HG03457 (cell line): ENCODE measurements around the gene LBR.

Experiments used
- ATAC-seq: cut with Tn5 transposase; IDR thresholded peaks from one replicate; pipeline ENCODE4 v1.9.1; 2021; ENCODE audit warnings: moderate number of reproducible peaks; ENCODE audit not compliant: unreplicated experiment

LBR gene

DNA sequence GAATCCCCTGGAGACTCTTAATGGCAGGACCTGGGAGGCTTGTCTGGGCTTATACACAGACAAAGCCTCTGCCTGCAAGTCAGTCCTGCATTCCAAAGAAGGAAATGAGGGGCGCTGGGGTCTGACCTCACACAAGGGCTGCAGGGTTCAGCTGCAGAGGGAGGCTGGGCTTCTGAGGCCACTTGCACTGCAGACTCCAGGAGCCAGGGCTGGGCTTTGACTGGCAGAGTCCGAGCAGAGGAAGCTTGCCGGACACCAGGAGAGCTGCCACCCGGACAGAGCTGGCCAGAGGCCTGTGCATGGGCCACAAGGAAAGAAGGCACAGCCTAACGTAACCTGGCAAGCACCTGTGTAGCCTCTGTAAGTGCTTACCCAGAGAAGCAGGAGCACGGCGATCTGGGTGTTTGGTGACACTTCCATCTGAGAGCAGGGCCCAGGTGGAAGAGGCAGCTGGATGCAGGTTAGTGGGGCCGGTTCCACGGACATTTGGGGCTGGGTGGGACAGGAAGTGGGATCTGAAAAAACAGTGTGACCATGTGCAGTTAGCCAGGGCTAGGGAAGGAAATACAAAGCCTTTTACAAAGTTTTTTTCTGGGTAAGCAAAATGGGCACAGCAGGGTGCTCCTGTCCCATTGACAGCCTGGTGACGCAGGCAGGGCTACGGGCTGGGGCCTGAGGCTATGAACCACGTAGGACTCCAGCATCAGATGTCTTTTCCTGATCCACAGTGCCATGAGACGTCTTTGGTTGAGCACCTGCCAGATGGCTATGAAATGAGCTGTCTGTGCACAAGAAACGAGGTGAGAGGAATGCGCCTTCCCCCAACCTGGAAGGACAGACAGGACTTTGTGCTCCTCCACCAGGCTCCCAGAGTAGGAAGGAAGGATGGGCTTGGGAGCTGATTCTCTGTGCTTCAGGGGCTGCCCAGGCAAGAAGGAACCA is 37.3 kb upstream of the LBR start:
- ATAC-seq: no peak

DNA sequence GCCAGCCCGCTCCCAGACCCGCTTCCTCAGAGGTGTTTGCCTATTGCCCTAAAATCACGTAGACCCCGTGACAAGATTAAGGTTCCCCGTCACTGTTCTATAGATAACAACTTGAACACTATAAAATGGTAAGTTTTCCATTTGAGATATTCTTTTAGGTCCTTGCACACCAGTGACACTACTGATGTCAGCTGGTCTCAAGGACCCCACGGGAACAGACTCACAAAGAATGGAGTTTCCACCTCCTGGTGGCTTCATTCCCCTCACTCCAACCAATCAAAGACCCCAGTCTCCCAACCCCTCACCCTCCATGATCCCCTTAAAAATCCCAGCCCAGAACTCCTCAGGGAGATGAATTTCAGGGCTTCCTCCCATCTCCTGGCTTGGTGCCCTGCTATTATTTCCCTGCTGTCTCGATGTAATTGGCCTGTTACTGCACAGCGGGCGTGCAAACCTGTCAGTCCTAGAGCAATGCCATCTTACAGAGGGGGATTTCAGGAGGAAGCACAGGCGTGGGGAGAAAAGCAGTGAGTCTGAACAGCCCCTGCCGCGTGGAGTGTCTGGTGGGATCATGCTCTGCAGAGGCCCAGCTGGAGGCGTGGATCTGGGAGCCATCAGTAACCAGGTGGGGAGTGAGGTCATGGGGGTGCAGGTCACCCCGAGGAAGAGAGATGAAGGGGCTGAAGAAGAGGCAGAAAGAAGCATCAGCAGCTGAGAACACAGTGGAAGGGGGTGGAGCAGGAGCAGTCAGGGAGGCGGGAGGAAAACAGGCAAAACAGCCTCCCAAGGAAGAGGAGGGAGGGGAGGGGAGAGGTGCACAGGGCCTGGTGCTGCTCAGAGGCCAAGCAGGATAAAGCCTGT is 35.1 kb upstream of the LBR start:
- no peak for ATAC-seq

DNA sequence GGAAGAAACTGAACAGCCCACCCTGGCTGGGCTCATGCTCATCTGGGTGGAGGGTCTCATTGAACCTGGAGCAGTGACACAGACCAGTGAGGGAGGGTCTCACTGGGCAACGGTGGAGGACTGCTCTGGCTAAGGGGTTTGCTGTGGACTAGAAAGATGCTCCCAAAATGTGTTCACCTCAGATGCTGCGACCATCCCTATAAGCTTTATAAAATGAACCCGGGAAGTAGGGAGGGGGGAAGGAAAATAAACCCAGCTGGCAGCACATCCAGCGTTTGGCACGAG is 34.5 kb upstream of the LBR start:
- ATAC-seq: no peak

DNA sequence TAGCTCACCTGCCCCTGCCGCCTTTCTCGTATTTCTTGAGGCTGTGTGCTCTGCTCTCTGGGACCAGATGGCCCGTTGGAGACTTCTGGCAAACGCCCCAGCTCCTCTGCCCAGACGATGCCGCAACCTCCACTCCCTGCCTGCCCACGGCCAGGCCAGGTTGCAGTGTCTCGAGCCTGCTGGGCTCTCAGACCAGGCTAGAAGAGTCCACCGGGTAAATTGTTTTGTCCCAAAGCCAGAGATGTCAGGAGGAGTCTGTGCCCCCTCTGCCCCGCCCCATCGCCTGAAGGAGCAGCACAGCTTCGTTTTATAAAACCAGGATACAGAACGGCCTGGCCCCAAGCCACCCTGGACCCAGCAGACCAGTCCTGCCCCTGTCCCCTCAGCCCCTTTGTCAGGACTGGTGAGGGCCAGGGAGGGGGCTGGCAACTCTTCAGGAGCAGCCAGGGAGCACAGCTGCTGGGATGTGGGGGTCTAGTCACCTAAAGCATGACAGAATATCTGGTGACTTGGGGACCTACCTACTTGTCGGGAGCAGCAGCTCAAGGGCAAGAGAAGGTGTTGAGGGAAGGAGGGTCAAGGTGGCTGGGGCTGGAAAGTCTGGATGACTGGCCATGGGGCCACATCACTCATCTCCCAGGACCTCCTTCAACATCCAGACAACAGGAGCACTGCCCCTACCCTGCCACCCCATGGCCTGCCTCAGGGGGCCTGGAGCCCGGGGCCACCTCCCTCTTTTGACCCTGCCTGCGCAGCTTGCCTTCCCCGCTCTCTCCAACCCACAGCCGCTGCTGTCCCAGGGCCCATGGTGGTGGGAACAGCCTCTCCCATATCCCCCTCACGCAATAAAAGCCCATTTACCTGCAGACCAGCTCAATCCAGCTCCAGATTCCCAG is 33.9 kb upstream of the LBR start:
- no peak for ATAC-seq

DNA sequence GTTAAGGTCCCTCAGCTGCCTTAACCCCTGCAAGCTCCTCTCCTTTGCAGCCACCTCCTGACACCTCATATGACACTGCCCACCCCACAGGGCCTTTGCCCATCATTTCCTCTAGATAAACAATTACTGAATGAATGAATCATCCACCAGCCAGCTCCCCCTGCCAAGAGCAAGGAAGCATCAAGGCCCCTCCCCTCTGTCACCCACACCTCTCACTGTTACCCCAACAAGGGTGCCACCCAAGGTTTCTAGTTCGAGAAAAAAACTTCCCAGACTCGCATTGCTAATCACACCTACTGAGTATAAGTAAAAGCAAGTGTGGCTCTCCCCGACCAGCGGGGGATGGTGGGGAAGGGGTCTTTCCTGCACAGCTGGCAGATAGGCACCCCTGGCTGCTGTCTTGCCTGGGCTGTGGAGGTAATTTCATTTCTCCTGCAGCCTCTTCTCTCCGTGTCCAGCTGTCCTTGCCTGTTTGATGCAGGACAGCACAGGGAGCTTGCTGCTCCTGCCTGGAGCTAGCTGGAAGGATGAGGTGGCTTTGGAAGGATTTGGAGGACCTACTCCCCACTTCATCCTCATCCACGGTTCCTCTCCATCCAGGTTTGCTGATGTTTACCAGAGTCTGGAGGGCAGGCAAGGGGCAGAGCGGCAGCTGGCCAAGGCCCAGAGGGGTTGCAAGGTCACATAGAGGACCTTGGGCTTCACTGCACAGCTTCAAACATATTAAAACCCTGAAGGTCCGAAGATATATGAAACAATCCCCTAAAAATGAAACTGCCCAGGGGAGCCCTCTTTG is 33.1 kb upstream of the LBR start:
- ATAC-seq: no peak

DNA sequence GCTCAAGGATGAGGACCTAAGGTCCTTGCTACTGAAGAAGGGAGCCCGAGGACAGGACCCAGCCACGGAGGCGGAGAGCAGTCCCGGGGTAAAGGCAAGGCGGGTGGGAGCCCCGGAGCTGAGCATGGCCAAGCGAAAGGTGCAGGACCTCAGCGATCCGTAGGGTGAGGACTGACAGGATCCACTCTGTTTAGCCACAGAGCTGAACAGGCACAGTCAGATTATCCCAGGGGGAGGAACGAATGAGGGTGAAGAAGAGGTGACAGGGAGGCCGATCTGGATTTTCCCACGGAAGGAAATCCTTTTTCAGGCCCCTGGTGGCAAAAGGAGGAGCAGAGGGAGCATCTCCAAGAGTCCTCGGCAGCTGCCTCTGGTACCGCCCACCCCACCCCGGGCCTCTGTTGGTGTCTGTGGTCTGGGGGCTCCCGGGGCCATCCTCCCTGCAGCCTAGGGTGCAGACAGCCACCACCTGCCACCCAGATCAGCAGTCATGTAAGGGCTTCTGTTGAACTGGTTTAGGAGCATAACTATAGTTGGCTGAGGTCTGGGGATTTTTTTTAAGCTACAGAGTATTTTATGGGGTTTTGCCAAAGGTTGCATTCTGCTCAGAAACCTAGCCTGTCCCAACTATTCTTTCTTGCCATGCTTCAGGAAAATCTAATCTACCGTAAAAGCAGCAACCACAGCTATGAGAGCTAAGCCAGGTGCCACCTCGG is 32.3 kb upstream of the LBR start:
- ATAC-seq: no peak

DNA sequence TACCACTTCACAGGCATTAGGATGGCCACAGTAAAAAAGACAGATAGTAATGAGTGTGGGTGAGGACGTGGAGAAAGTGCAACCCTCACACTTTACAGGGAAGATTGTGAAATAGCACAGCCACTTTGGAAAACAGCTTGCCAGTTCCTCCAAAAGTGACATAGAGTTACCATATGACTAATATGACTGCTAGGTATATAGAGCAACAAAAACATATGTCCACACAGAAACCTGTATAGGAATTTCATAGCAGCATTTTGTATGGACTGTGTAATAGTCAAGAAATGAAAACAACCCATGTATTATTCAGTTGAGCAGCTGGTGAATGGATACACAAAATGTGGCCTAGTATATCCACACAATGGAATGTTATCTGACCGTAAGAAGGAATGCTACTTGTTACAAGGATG is 30.4 kb upstream of the LBR start:
- no peak for ATAC-seq

DNA sequence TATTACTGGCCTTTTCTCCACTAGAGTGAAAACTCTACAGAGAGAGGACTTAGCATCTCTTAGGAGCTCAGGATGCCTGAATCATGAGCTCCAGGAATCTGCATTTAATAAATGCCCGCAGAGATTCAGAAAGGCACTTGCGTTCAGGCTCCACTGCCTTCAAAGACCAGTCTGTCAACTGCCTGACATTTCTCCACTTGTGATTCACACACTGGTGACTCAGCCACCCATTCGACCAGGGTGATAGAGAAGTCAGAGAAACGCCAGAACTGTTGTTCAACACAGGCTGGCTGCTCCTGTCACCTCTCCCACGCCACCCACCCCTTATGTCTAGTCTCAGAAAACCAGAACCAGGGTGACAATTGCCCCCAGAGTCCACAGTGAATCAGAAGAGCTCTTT is 26.9 kb upstream of the LBR start:
- no peak for ATAC-seq

DNA sequence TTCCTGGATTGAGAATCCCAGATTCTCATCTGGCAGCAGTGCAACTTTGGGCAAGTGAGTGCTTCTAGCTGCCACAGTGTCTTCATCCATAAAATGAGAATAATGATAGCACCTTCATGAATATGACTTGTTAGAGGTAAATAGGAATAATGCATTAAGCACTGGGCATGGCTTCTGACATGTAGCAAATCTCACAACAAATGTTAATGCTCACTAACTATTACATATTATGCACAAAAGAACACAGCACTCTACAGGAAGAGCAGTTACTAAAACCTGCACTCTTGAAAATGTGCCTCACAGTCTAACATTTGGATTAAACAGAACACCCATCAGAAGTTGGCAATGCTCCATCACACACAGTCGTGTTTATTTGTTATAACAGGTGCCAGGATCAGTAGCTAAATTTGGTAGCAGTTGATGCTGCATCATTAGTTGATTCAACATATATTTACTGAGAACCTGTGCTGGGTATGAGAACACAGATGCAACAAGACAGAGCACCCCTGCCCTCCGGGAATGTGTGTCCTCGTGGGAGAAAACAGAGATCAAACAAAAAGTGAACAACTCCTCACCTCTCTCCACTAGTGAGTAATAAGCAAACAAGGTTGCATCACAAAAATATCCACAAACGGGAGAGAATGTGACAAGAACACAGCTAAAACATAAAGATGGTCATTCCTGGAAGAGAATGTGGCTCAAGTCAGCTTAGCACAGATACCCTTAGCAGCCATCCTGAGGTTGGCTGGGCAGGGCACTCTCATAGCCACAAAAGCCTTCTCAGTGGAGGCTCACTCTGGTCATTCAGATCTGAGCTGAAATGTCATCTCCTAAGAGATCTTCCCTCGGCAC is 26.2 kb upstream of the LBR start:
- no peak for ATAC-seq

DNA sequence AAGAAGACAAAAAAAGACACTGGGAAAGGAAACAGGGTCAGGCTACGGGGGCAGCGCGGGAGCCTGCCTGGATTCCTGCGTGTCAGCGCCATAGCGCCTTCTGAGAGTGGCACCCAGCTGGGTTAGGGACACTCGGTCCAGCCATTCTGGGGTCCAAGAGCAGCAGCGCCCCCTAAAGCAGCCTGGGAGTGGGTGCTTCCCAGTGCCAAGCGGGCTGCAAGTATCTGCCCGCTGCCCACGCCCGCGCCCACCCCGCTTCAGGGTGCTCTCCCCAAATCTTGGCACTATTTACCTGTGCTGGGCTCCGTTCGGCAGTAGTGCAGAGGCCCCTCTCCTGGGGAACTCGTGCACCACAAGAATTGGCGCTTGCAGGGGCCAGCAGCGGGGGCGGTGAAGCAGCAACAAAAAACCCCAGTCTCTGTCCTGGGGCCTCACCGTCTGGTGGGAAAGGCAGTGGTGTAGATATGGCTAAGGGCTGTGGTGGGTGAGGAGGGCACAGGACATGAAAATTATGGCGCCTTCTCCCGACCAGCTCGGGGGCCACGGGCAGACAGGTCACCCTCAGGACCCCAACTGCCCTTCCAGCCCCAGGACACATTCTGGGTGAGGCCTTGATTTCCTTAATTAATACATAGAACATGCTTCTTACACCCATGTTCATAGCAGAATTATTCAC is 24.1 kb upstream of the LBR start:
- no peak for ATAC-seq

DNA sequence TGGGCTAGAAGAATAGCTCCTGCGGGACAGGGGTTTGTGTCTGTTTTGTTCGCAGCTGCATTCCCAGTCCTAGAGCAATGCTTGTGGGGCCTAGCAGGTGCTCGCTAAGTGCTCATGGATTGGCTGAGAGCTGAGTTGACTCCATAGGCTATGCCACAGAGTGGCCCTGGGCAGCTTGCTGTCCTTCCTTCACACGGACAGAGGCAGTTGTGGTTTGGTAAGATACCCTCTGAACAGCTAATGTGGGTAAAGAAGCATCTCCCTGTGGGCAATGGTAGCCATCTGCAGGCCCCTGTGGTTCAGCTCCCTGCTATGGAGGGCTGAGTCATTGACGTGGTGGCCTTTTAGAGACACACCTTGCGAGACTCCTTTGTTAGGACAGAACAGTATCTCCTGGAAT is 23.5 kb upstream of the LBR start:
- ATAC-seq: no peak

DNA sequence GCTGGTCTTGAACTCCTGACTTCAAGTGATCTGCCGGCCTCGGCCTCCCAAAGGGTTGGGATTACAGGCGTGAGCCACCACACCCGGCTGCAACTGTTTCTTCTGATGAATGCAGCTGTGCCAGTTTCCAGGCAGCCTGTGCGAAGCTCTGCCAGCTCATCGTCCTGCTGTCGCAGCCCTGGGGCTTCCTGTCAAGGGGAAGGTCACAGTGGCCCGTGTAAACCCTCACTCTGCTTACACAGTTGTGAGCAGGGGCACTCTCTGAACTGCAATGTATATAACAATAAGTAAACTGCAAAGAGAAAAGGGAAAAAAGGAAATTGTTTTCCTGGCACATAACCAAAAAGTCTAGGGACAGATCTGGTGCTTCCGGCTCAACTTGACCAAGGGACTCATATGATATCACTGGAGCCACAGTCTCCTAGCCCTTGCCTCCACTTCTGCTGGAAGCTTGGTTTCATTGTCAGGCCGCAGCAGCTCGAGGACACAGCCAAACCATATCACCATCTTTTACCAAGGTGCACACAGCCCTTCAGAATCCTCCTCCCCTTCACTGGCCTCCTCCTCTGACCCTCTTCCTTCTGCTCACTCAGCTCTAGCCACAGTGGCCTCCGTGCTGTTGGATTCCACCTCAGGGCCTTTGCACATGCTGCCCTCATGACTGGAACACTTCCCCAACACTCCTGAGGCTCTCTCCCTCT is 22.8 kb upstream of the LBR start:
- ATAC-seq: no peak

DNA sequence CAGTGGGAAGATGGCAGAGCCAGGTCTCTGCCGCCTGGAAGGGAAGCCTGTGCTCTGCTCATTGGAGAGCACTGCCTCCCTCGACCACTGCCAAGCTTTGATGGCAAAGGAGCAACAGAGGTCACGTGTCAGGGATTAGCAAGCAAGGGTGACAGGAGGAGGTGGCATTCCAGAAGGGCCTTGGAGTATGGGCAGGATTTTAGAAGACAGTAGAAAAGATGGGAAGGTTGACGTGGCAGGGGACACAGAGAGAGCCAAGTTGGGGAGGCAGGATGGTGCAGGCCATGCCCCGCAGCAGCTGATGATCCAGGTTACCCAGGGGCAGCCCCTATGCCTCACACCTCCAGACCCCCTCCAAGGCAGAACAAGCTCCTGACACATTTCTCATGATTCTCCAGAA is 21.9 kb upstream of the LBR start:
- no peak for ATAC-seq

DNA sequence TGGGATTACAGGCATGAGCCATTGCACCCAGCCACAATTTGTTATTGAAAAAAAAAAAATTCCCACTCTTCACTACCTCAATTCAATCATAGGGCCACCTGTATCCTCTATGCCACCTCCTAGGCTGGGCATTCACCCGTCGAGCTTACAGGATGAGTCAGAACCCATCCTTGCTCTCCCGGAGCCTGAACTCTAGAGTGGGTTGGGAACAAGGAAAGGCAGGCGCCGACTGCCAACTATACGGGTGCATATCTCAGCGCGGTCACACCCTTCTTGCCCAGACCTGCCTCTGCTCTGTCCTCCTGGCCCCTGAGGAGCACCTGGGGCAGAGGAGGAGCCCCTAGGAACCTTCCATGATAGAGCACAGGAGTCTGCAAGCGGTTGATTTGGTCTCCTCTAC is 21.4 kb upstream of the LBR start:
- ATAC-seq: no peak

DNA sequence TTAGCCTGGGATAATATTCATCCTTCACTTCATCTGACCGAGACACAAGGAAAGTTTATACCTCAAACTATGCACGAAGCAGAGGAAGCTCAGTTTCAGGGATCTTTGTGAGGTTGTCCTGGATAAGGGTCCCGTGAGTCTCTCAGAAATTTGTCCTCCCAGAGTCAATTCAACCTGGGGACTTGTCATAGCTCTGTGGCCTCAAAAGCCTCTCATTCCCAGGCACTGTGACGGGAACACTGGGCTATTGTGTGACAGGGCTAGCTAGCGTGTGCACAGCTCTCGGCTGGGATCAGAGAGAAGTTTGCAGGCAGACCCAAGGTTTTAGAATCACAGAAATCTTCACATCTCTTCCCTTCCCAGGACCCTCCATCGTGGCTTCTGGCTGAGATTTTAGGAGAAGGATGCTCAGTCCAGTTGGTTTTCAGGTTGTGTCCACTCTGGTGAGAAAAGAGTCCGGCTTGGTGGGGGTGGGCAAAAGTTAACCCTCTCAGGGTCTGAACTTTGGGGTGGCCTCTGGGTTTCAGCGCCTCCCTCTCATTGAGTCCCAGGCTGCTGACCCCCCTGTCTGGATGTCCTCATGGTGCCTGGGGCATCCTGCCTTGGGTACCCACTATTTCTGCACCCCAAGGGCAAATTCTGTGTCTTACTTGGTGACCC is 20.4 kb upstream of the LBR start:
- ATAC-seq: no peak

DNA sequence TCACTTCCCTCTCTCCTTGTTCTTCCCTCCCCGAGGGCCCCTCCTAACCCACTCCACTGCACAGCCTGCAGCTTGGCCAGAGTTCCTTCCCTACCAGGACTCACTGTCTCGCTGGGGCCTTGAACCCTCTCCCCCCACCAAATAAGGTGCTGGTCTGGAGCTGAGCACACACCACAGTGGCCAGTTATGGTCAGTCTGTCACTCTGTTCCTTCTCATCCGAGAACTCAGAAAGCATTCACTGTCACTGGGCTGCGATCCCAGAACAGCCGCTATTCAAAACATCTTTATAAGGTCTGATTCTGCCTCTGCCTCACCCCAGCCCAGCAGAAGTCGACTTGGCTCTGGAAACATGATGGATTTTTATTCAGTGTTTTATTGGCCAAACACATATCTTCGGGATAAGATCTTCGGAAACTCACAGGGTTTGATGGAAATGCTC is 19.8 kb upstream of the LBR start:
- no peak for ATAC-seq

DNA sequence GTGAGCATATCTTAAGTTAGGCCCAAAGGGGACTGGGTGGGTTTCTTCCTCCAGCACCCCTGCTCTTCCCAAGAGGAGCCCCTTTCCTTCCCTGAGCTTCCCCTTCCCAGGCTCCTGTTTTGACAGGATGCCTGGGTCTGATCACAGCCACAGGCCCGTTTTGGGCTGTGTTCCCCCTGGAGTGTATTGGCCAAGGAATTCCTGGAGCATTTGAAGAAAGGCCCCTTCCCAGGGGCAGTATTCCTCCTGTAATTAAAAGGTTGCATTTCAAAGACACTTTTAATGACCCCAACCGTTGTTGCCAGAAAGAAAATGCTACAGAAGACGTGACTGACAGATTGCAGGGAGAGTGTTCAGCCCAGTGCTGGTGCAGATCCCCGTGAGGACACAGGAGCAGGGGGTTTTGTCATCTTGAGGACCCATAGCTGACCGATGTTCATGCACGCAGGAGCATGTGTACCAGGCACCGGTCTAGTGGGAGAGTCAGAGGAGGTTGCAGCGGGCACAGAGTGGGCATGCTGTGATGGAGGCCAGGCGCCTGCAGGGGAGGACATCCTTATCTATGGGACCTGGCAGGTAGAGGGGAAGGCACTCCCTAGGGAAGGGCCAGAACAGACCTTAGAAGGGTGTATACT is 19.3 kb upstream of the LBR start:
- ATAC-seq: no peak
